Gastrocnemius medialis (tissue), 4 donors: ENCODE data around the gene EMX1. TPM values are rescaled to one million over a fixed set of nuclear protein-coding genes. Genes with fewer than 3 reads are reported as not detected.

Source experiments
- ATAC-seq, 2 donors: fragments of 150-250 bp; one replicate each; pipeline ENCODE4 v1.9.1; 2016
- DNase-seq, 2 donors: peaks; one replicate each; pipeline ENCODE4 v3.0.0-alpha.2; 2019
- H3K27ac ChIP-seq, 4 donors: fragments of 200-600 bp; sonication (generic); 1 replicate in 1 of 4; 2 replicates in 3 of 4; pipeline ENCODE4 v1.5.1; 2016 to 2018; ENCODE audit warnings: mild to moderate bottlenecking in 2 of 4, moderate library complexity in 1 of 4
- H3K27me3 ChIP-seq, 3 donors: fragments of 200-600 bp; sonication (generic) in 2 of 3; 1 replicate in 1 of 3; 2 replicates in 2 of 3; pipeline versions ENCODE4 v1.5.1 to v1.6.0; 2016 to 2019; ENCODE audit warnings: mild to moderate bottlenecking in 1 of 3, moderate library complexity in 1 of 3
- H3K36me3 ChIP-seq, 2 donors: fragments of 200-600 bp; sonication (generic) in 1 of 2; one replicate each; pipeline ENCODE4 v1.5.1; 2017 to 2018
- H3K4me1 ChIP-seq, 2 donors: fragments of 200-600 bp; sonication (generic) in 1 of 2; one replicate each; pipeline ENCODE4 v1.5.1; 2016 to 2017; ENCODE audit warnings: mild to moderate bottlenecking in 2 of 2
- H3K4me3 ChIP-seq, 4 donors: fragments of 200-600 bp; sonication (generic) in 3 of 4; 1 replicate in 1 of 4; 2 replicates in 3 of 4; pipeline ENCODE4 v1.5.1; 2016 to 2019; ENCODE audit warnings: mild to moderate bottlenecking in 2 of 4
- H3K9me3 ChIP-seq, 3 donors: fragments of 200-600 bp; sonication (generic) in 2 of 3; 1 replicate in 1 of 3; 2 replicates in 2 of 3; pipeline ENCODE4 v1.5.1; 2016 to 2019
- CTCF ChIP-seq, 5 experiments: fragments of 450-650 bp in 3 of 5; fragments of 200-600 bp in 2 of 5; sonication (generic) in 2 of 5; IDR thresholded peaks in 4 of 5; conservative IDR thresholded peaks in 1 of 5; 1 replicate in 4 of 5; 2 replicates in 1 of 5; pipeline ENCODE4 v1.5.1; 2016 to 2019; ENCODE audit warnings: antibody characterized with exemption in 5 of 5, mild to moderate bottlenecking in 3 of 5, moderate library complexity in 3 of 5
- POLR2A ChIP-seq, 2 donors: fragments of 450-650 bp; IDR thresholded peaks; one replicate each; pipeline ENCODE4 v1.6.1; 2017; ENCODE audit warnings: antibody characterized with exemption in 2 of 2, mild to moderate bottlenecking in 2 of 2, moderate library complexity in 2 of 2
- in situ Hi-C, 4 donors: fragments of 200-750 bp; cut with MboI; loops; one replicate each; pipeline versions ENCODE4 v1.15.0 to v1.8.0; 2017; ENCODE audit warnings: low sequenced_read_pairs in 4 of 4
- intact Hi-C: fragments of 100-400 bp; cut with DNase I; formaldehyde crosslinking; loops from one replicate; pipeline ENCODE4 v1.15.1; 2023; ENCODE audit warnings: low total_unique reads
- total RNA-seq, 4 donors: library from RNA; depleted of rRNA; stranded (reverse); fragments of >200 nt; gene quantifications; one replicate each; pipeline versions ENCODE4 v1.1.0 to v1.2.3, GENCODE V29; 2016

The EMX1 gene
- not detected for total RNA-seq

DNA sequence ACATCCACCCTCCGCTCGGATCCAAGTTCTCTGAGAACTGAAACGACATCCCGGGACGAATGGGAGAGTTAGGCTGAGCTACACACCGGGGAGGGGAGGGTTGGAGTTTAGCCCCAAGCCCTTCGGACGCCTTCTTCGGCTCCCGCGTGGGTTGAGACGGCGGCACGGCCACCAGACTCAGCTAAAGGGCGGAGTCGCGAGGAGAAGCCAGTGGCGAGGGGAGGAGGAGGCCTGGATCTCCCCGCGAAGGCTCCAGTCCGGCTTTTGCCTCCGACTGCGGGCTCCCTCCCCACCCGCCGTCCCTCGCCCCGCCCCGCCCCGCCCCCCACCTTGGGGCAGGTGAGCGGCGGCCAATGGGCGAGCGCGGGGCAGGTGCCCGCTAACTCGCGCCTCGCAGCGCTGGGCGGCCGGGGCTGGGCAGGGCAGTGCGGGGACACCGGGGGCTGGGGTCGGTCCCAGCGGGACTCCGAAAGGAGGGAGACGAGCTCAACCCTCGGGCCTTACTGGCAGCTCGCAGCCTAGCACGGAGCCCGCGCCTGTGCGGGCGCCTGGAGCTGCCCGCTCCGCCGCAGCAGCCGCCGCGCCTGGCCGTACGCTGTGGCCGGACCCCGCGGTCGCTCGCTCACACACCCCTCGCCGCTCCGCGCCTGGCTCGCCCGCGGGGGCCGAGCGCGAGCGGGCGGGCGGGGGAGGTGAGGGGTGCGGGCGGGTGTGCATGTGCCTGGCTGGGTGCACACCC, at the start of gene EMX1:
Gene EMX1, plus strand, starts transcription at position 382 of the 739 bp plus-strand sequence. Its CDS starts 334 bp downstream, at position 716.
- in situ Hi-C loops, result no loop called here
- DNase-seq, result peak in 1 of 2 donors; percentile 38

DNA sequence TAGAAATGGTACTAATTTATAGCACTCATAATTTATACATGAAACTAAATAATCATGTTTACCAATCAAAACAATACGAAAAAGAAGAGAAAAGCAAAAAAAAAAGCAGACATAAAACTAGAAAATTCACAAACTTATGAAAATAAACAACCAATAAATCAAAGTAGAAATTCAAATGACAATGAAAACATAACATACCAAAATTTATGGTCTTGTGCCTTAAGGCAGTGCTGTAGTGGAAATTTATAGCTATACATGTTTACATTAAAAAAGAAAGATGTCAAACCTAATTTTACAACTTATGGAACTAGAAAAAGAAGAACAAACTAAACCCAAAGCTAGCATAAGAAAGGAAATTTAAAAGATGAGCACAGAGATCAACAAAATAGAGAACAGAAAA, 46.3 kb upstream of the EMX1 start:
- no peak overlapping the region for H3K27ac ChIP-seq
- intact Hi-C loops, result no loop called here

More for the DNA sequence above, at the start of gene EMX1:
- peaks cover 95 to 98% (median 97%) of the 10 kb centered on the region in 3 donors for H3K27me3 ChIP-seq
- peak; percentile 14 to 55 for ATAC-seq
- no peak within 1 kb of the TSS for H3K27ac ChIP-seq
- intact Hi-C loops, result loop anchor here (1.0 kb wide), 1 partner anchor 30 kb away; the partner anchor contains the start of gene SPR
- no peak for TF ChIP-seq POLR2A (IDR thresholded peaks at IDR 0.05)
- no peak for TF ChIP-seq CTCF (IDR thresholded peaks at IDR 0.05 in 4 of 5, conservative IDR thresholded peaks at IDR 0.05 in 1 of 5)
- H3K4me1 ChIP-seq, result peaks cover 20 to 41% of the 10 kb centered on the region in 2 donors
- H3K4me3 ChIP-seq, result peak within 1 kb of the TSS; percentile 43 to 62 (median 48)
- no peaks in the 10 kb centered on the region for H3K36me3 ChIP-seq
- no peaks in the 10 kb centered on the region for H3K9me3 ChIP-seq

DNA sequence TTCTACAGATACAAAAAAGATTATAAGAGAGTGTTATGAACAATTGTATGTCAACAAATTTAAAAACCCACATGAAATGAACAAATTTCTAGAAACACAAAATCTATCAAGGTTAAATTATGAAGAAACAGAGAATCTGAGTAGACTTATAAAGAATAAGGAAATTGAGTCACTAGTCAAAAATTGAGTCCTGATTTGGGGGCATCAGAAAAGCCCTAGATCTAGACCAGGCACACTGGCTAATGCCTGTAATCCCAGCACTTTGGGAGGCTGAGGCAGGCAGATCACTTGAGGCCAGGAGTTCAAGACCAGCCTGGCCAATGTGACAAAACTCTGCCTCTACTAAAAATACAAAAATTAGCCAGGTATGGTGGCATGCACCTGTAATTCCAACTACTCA, 45.4 kb upstream of the EMX1 start:
- Histone ChIP-seq H3K4me1 (no peaks in the 10 kb centered on the region), H3K36me3 (no peaks in the 10 kb centered on the region), H3K9me3 (no peaks in the 10 kb centered on the region), H3K27ac (no peak overlapping the region), H3K4me3 (no peak overlapping the region), H3K27me3 (peaks cover 0 to 3% (median 0%) of the 10 kb centered on the region in 3 donors)
- ATAC-seq, result no peak
- in situ Hi-C loops (no loop called here), intact Hi-C loops (no loop called here)
- TF ChIP-seq POLR2A (IDR thresholded peaks at IDR 0.05) (no peak), CTCF (IDR thresholded peaks at IDR 0.05 in 4 of 5, conservative IDR thresholded peaks at IDR 0.05 in 1 of 5) (no peak)
- DNase-seq, result no peak

More for the DNA sequence above, 46.3 kb upstream of the EMX1 start:
- ATAC-seq, result no peak
- no peaks in the 10 kb centered on the region for H3K4me1 ChIP-seq
- no peaks in the 10 kb centered on the region for H3K36me3 ChIP-seq
- DNase-seq, result no peak
- in situ Hi-C loops, result no loop called here
- no peak for TF ChIP-seq CTCF (IDR thresholded peaks at IDR 0.05 in 4 of 5, conservative IDR thresholded peaks at IDR 0.05 in 1 of 5)
- TF ChIP-seq POLR2A (IDR thresholded peaks at IDR 0.05), result no peak
- no peak overlapping the region for H3K4me3 ChIP-seq
- H3K9me3 ChIP-seq, result no peaks in the 10 kb centered on the region
- peaks cover 0 to 3% (median 0%) of the 10 kb centered on the region in 3 donors for H3K27me3 ChIP-seq

DNA sequence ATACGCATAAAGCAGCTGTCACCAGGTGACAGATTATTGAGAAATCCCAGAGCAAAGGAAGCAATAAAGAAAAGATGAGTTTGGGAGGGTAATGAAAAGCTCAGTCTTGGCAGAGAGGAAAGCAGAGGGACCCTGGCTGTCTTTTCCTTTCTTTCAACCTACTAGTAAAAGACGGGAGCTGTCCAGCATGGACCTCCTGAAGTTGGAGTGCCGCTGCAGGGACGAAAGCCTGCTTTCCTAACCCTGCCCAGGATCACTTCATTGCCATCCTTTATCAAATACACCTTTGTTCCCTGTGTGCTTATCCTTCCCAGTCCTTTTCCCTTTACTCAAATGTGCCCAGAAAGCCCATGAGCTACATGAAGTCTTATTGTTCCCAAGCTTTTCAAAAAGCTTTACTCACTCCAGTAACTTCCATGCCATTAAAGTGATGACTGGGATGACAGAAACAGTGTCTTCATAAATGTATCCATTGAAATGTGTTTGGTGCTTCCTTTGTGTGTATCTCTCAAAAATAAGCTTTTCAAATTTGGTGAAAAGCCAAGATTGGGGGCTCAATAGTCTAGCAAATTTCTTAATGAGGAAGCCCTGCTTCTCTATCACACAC, 33.9 kb upstream of the EMX1 start:
- peaks cover 6 to 13% of the 10 kb centered on the region in 2 donors for H3K4me1 ChIP-seq
- no peak overlapping the region for H3K27ac ChIP-seq
- in situ Hi-C loops, result loop anchor here in 1 of 4 donors (25.0 kb wide), 1 partner anchor 279 kb away; no protein-coding TSS in a partner anchor
- intact Hi-C loops, result no loop called here
- H3K9me3 ChIP-seq, result no peaks in the 10 kb centered on the region
- H3K4me3 ChIP-seq, result no peak overlapping the region
- DNase-seq (no peak), ATAC-seq (no peak)
- TF ChIP-seq POLR2A (IDR thresholded peaks at IDR 0.05), result no peak
- no peak for TF ChIP-seq CTCF (IDR thresholded peaks at IDR 0.05 in 4 of 5, conservative IDR thresholded peaks at IDR 0.05 in 1 of 5)
- no peaks in the 10 kb centered on the region for H3K27me3 ChIP-seq
- no peaks in the 10 kb centered on the region for H3K36me3 ChIP-seq
